Stomach (tissue), 9 donors: ENCODE measurements around the gene THTPA. TPM values are rescaled to one million over a fixed set of nuclear protein-coding genes. Genes with fewer than 3 reads are reported as not detected.

Experiments
- DNase-seq, 2 donors: peaks; one replicate each; pipeline versions ENCODE4 v3.0.0 to v3.0.0-alpha.2; 2013 to 2019
- H3K27ac ChIP-seq, 5 donors: fragments of 200-600 bp in 4 of 5; sonication (generic) in 4 of 5; one replicate each; pipeline ENCODE4 v1.5.1; 2013 to 2019; ENCODE audit warnings: mild to moderate bottlenecking in 1 of 5, moderate library complexity in 1 of 5
- H3K27me3 ChIP-seq, 3 donors: fragments of 200-600 bp; sonication (generic); one replicate each; pipeline ENCODE4 v1.5.1; 2017 to 2019; ENCODE audit warnings: mixed run types in 1 of 3
- H3K36me3 ChIP-seq, 4 donors: fragments of 200-600 bp; sonication (generic); 1 replicate in 3 of 4; 2 replicates in 1 of 4; pipeline ENCODE4 v1.5.1; 2016 to 2019
- H3K4me1 ChIP-seq, 4 donors: fragments of 200-600 bp; sonication (generic); one replicate each; pipeline ENCODE4 v1.5.1; 2016 to 2019
- H3K4me3 ChIP-seq, 4 donors: fragments of 200-600 bp; sonication (generic) in 3 of 4; one replicate each; pipeline ENCODE4 v1.5.1; 2016 to 2019; ENCODE audit warnings: mild to moderate bottlenecking in 1 of 4
- H3K9me3 ChIP-seq, 4 donors: fragments of 200-600 bp; sonication (generic); one replicate each; pipeline ENCODE4 v1.5.1; 2016 to 2019
- EP300 ChIP-seq: sonication (generic); formaldehyde crosslinking; IDR thresholded peaks from one replicate; pipeline ENCODE4 v1.6.1; 2017; ENCODE audit warnings: antibody characterized with exemption
- POLR2A ChIP-seq, 4 donors: fragments of 450-650 bp; IDR thresholded peaks; one replicate each; pipeline ENCODE4 v1.6.1; 2016; ENCODE audit warnings: antibody characterized with exemption in 4 of 4, control low read depth in 2 of 4, mild to moderate bottlenecking in 1 of 4, moderate library complexity in 1 of 4
- POLR2AphosphoS5 ChIP-seq, 3 donors: sonication (generic); formaldehyde crosslinking; IDR thresholded peaks; one replicate each; pipeline ENCODE4 v1.6.1; 2016; ENCODE audit warnings: antibody characterized with exemption in 3 of 3
- WGBS, 5 donors: extraction: QIAGEN DNeasy Blood & Tissue Kit in 3 of 5; methylation state at CpG; one replicate each; pipeline versions ENCODE4 v1.1.5 to v1.1.7; 2013 to 2018; 5-methylcytosine and 5-hydroxymethylcytosine counted together
- intact Hi-C: fragments of 100-400 bp; cut with DNase I; formaldehyde crosslinking; loops from one replicate; pipeline ENCODE4 v1.15.1; 2023; ENCODE audit warnings: low total_unique reads
- polyA plus RNA-seq, 3 donors: library from polyadenylated mRNA; stranded (reverse); fragments of 200-250 nt; gene quantifications; one replicate each; pipeline ENCODE4 v1.2.3, GENCODE V29; 2013
- total RNA-seq, 5 donors: library from RNA; depleted of rRNA; stranded (reverse); fragments of >200 nt; gene quantifications; one replicate each; pipeline versions ENCODE4 v1.1.0 to v1.2.3, GENCODE V29; 2014 to 2016
- TF ChIP-seq, protein P1 (sequence below), 7 experiments: fragments of 450-650 bp in 4 of 7; fragments of 200-600 bp in 3 of 7; sonication (generic) in 3 of 7; IDR thresholded peaks; one replicate each; pipeline ENCODE4 v1.5.1; 2016 to 2019; ENCODE audit warnings: antibody characterized with exemption in 7 of 7, control low read depth in 2 of 7, mild to moderate bottlenecking in 1 of 7
- donor health status: healthy with polysubstance abuse.
- donor health status: Bipolar disorder and iron deficiency.
- donor health status: healthy.

The THTPA gene
- total and polyA plus RNA-seq, 8 donors: 8.5 to 170 (median 16.3) TPM

GRCh38 chr14:23561259-23561658 is 5.2 kb downstream of the THTPA start:
- Histone ChIP-seq H3K9me3 (no peaks in the 10 kb centered on the region), H3K36me3 (peaks cover 53 to 79% (median 73%) of the 10 kb centered on the region in 4 donors), H3K4me1 (peaks cover 14 to 51% (median 38%) of the 10 kb centered on the region in 4 donors), H3K27ac (no peak overlapping the region), H3K27me3 (no peaks in the 10 kb centered on the region), H3K4me3 (no peak overlapping the region)
- intact Hi-C loops: loop anchor here (10.0 kb wide), 1 partner anchor 236 kb away; the partner anchor contains the start of gene PABPN1
- 84 to 88% (median 87%) methylated on average over 2 of the region's 2 CpGs for WGBS, 5 donors
- no peak for DNase-seq
- TF ChIP-seq POLR2A (IDR thresholded peaks at IDR 0.05): no peak
- TF ChIP-seq, protein P1, sequence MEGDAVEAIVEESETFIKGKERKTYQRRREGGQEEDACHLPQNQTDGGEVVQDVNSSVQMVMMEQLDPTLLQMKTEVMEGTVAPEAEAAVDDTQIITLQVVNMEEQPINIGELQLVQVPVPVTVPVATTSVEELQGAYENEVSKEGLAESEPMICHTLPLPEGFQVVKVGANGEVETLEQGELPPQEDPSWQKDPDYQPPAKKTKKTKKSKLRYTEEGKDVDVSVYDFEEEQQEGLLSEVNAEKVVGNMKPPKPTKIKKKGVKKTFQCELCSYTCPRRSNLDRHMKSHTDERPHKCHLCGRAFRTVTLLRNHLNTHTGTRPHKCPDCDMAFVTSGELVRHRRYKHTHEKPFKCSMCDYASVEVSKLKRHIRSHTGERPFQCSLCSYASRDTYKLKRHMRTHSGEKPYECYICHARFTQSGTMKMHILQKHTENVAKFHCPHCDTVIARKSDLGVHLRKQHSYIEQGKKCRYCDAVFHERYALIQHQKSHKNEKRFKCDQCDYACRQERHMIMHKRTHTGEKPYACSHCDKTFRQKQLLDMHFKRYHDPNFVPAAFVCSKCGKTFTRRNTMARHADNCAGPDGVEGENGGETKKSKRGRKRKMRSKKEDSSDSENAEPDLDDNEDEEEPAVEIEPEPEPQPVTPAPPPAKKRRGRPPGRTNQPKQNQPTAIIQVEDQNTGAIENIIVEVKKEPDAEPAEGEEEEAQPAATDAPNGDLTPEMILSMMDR (IDR thresholded peaks at IDR 0.05): no peak
- TF ChIP-seq POLR2AphosphoS5 (IDR thresholded peaks at IDR 0.05): no peak
- TF ChIP-seq EP300: no peak

- Histone ChIP-seq H3K4me1 (peaks cover 16 to 51% (median 39%) of the 10 kb centered on the region in 4 donors), H3K36me3 (peaks cover 53 to 79% (median 73%) of the 10 kb centered on the region in 4 donors), H3K27me3 (no peaks in the 10 kb centered on the region), H3K9me3 (no peaks in the 10 kb centered on the region), H3K4me3 (no peak overlapping the region), H3K27ac (no peak overlapping the region)
- no peak for TF ChIP-seq POLR2A (IDR thresholded peaks at IDR 0.05)
- no peak for TF ChIP-seq POLR2AphosphoS5 (IDR thresholded peaks at IDR 0.05)
- TF ChIP-seq EP300: no peak
- TF ChIP-seq, protein P1 (IDR thresholded peaks at IDR 0.05): no peak
- no peak for DNase-seq
- 70 to 81% (median 75%) methylated on average over 15 of the region's 15 CpGs for WGBS, 5 donors
- intact Hi-C loops: loop anchor here (10.0 kb wide), 1 partner anchor 237 kb away; the partner anchor contains the start of gene PABPN1
Observed at GRCh38 chr14:23561873-23562821, 6.1 kb downstream of the THTPA start.

DNA sequence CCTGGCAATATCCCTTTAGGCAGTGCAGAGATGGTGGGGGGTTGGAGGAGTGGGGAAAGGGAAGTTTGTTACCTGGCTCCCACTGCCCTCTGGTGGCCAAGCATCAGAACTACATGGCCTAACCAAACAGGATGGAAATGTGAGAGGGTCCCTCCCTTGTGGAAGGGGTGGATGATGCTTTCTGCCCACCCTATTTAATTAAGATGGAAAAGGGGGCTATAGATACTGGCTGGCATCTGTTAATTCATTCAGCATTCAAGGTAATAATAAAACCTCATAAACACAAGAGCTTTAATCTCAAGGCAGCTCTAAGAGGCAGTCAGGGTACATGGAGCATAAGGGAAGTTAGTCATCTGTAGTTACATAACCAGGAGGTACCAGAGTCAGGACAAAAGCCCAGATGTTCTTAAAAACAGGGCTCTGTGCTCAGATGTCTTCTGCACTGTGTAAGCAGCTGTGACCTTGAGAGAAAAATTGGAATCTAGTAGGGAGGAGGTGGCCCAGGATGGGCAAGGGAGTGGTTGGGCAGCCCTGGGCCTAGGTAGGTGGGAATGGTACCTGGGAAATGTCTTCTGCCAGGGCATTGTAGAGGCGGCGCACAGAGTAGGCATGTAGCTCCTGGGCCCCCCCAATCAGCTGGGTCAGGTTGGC is 6.9 kb downstream of the THTPA start:
- WGBS, 5 donors: 94 to 96% (median 96%) methylated on average over 2 of the region's 2 CpGs; no CpG with 5 or more reads in 1 of the 5 donors
- H3K36me3 ChIP-seq: peaks cover 53 to 79% (median 73%) of the 10 kb centered on the region in 4 donors
- DNase-seq: peak; percentile 58 to 81
- no peak for TF ChIP-seq POLR2A (IDR thresholded peaks at IDR 0.05)
- TF ChIP-seq POLR2AphosphoS5 (IDR thresholded peaks at IDR 0.05): no peak
- TF ChIP-seq, protein P1 (IDR thresholded peaks at IDR 0.05): peak in 5 of 7 experiments; percentile 89 to 97 (median 92)
- TF ChIP-seq EP300: no peak
- H3K27me3 ChIP-seq: no peaks in the 10 kb centered on the region
- no peak overlapping the region for H3K4me3 ChIP-seq
- intact Hi-C loops: loop anchor here (10.0 kb wide), 1 partner anchor 238 kb away; the partner anchor contains the start of gene PABPN1
- H3K4me1 ChIP-seq: peaks cover 13 to 47% (median 35%) of the 10 kb centered on the region in 4 donors
- H3K27ac ChIP-seq: peak overlapping the region in 2 of 5 donors; percentile 3 to 12
- no peaks in the 10 kb centered on the region for H3K9me3 ChIP-seq
